ENCODE data around the gene TBC1D21. TPM values are rescaled to one million over a fixed set of nuclear protein-coding genes. Genes with fewer than 3 reads are reported as not detected.

Gene TBC1D21
- total RNA-seq, 1 experiment from 2014 or later = not detected

GRCh38 chr15:73887481-73887880 is 14.1 kb downstream of the TBC1D21 start:
- no peak overlapping the region for H2AFZ ChIP-seq (ENCODE audit: low read length)
- no peak overlapping the region for H3K4me2 ChIP-seq (ENCODE audit: insufficient read depth, insufficient read length, low read length)
- no peaks in the 10 kb centered on the region for H3K79me2 ChIP-seq (ENCODE audit: insufficient read depth, low read length)
- no peak overlapping the region for H3T11ph ChIP-seq (ENCODE audit: low read length)
- Mint-ChIP-seq H3K36me3 (ENCODE audit: insufficient read depth in 1 of 3, low read depth in 3 of 3) (peaks cover 0 to 2% (median 0%) of the 10 kb centered on the region in 3 experiments; a peak in 1 of 7 replicates), H3K4me1 (peaks cover 0 to 5% of the 10 kb centered on the region in 2 experiments; a peak in 2 of 4 replicates), H3K27ac (no peak overlapping the region), H3K27me3 (ENCODE audit: low read depth) (peaks cover 27% of the 10 kb centered on the region), H3K9me3 (peaks cover 0 to 3% of the 10 kb centered on the region in 2 experiments; a peak in 3 of 5 replicates), H3K4me3 (no peak overlapping the region)
- H3K27me3 ChIP-seq (ENCODE audit: insufficient read depth, low read length) = no peaks in the 10 kb centered on the region
- no peak overlapping the region for H3K23ac ChIP-seq (ENCODE audit: insufficient read length, low read depth, low read length)
- H3K9me3 ChIP-seq (ENCODE audit: control insufficient read depth, low read depth, low read length) = peaks cover 5% of the 10 kb centered on the region
- H2BK20ac ChIP-seq (ENCODE audit: low read depth, low read length, poor library complexity, severe bottlenecking) = no peak overlapping the region
- no peaks in the 10 kb centered on the region for H4K20me1 ChIP-seq (ENCODE audit: control insufficient read depth, insufficient read depth, insufficient read length)
- no peaks in the 10 kb centered on the region for H3K23me2 ChIP-seq (ENCODE audit: insufficient read length, low read depth, low read length, poor library complexity, severe bottlenecking)
- H2BK15ac ChIP-seq (ENCODE audit: low read depth, low read length) = no peak overlapping the region
- no CpG with 5 or more reads among the region's 7 CpGs for WGBS (ENCODE audit: extremely low coverage, insufficient read length, low lambda C conversion rate)
- H4K91ac ChIP-seq (ENCODE audit: insufficient read length, low read depth, low read length) = no peak overlapping the region
- no peaks in the 10 kb centered on the region for H3K4me1 ChIP-seq (ENCODE audit: insufficient read depth, low read length)
- H3K4ac ChIP-seq (ENCODE audit: low read depth, low read length) = no peak overlapping the region
- no peak overlapping the region for H4K8ac ChIP-seq (replicated peaks; ENCODE audit: insufficient read length, low read depth, low read length)
- H3K14ac ChIP-seq (ENCODE audit: insufficient read depth, low read length) = no peak overlapping the region
- H2AK5ac ChIP-seq (ENCODE audit: insufficient read length, low read length) = no peak overlapping the region
- H2BK5ac ChIP-seq (ENCODE audit: insufficient read length, low read length) = no peak overlapping the region
- no peak for DNase-seq
- H3K18ac ChIP-seq (ENCODE audit: insufficient read length, low read depth, low read length) = no peak overlapping the region
- H3K9ac ChIP-seq (ENCODE audit: extremely low read depth, insufficient read length, low read length) = no peak overlapping the region
- no peak overlapping the region for H4K5ac ChIP-seq (ENCODE audit: insufficient read length, low read depth, low read length)
- no peaks in the 10 kb centered on the region for H3K79me1 ChIP-seq (ENCODE audit: insufficient read depth, low read depth, low read length, poor library complexity, severe bottlenecking)
- no peak overlapping the region for H3K27ac ChIP-seq (ENCODE audit: insufficient read length, low read depth, low read length)
- no peak overlapping the region for H3K56ac ChIP-seq (ENCODE audit: insufficient read length, low read depth, low read length)
- TF ChIP-seq CTCF (conservative IDR thresholded peaks at IDR 0.05) = no peak
- no peak overlapping the region for H2BK120ac ChIP-seq (ENCODE audit: low read depth, low read length, poor library complexity, severe bottlenecking)
- no peak overlapping the region for H2BK12ac ChIP-seq (ENCODE audit: insufficient read length, low read depth, low read length)

Data from H9 (cell line).